H1 (cell line): ENCODE measurements around the gene CLDN4. TPM values are rescaled to one million over a fixed set of nuclear protein-coding genes. Genes with fewer than 3 reads are reported as not detected.

Experiments used
- CTCF ChIA-PET: fragments of 300-600 bp; sonication (Branson Sonifier 250); formaldehyde crosslinking; loops from one replicate; lab custom pipeline; 2021; ENCODE audit not compliant: partially characterized antibody; lab: Charles Lee
- POLR2A ChIA-PET: fragments of 300-600 bp; sonication (Branson Sonifier 250); formaldehyde crosslinking; loops from one replicate; lab custom pipeline; 2021; ENCODE audit warnings: inconsistent platforms; ENCODE audit not compliant: partially characterized antibody; lab: Charles Lee
- DNase-seq, 2 experiments: peaks; one replicate each; pipeline versions ENCODE4 v3.0.0 to v3.0.0-alpha.2; 2010 to 2022; ENCODE audit warnings: low spot score in 2 of 2, low read depth in 1 of 2, mixed read lengths in 1 of 2
- FAIRE-seq: peaks from 2 replicates; lab custom pipeline; 2011; peaks lifted over from hg19 to GRCh38; lab: Jason Lieb, UNC
- H2AFZ ChIP-seq: 2 replicates; pipeline ENCODE4 v1.8.1; 2012; ENCODE audit warnings: low read length, inconsistent platforms
- H2AK5ac ChIP-seq: 2 replicates; pipeline ENCODE4 v1.6.1; 2013; ENCODE audit warnings: low read depth, low read length
- H2BK120ac ChIP-seq: replicated peaks from 2 replicates; pipeline ENCODE3; 2013; ENCODE audit warnings: low read depth, low read length, inconsistent platforms
- H2BK12ac ChIP-seq: 2 replicates; pipeline ENCODE4 v1.6.1; 2013; ENCODE audit warnings: low read depth, low read length
- H2BK15ac ChIP-seq: 2 replicates; pipeline ENCODE4 v1.6.1; 2013; ENCODE audit warnings: low read length
- H2BK20ac ChIP-seq: 2 replicates; pipeline ENCODE4 v1.6.1; 2013; ENCODE audit warnings: low read length
- H2BK5ac ChIP-seq: 2 replicates; pipeline ENCODE4 v1.6.1; 2013; ENCODE audit warnings: low read depth, low read length
- H3K14ac ChIP-seq: 2 replicates; pipeline ENCODE4 v1.6.1; 2013; ENCODE audit warnings: inconsistent platforms; ENCODE audit not compliant: insufficient read length
- H3K18ac ChIP-seq: 2 replicates; pipeline ENCODE4 v1.6.1; 2013; ENCODE audit warnings: low read length; ENCODE audit errors: extremely low read depth
- H3K23ac ChIP-seq: 2 replicates; pipeline ENCODE4 v1.6.1; 2013; ENCODE audit warnings: inconsistent platforms; ENCODE audit not compliant: insufficient read length
- H3K23me2 ChIP-seq: 2 replicates; pipeline ENCODE4 v1.6.1; 2013; ENCODE audit warnings: low read depth, low read length
- H3K27ac ChIP-seq: 2 replicates; pipeline ENCODE4 v1.6.1; 2011; ENCODE audit warnings: low read depth, low read length, inconsistent platforms
- H3K27me3 ChIP-seq, 4 experiments: replicated peaks in 1 of 4; 1 replicate in 1 of 4; 2 replicates in 3 of 4; pipeline versions ENCODE4 v1.6.1 to v1.8.1; 2011 to 2013; ENCODE audit warnings: low read length in 3 of 4, mild to moderate bottlenecking in 3 of 4, inconsistent platforms in 2 of 4, mixed read lengths in 2 of 4, moderate library complexity in 1 of 4; ENCODE audit not compliant: control insufficient read depth in 3 of 4, insufficient read depth in 3 of 4; ENCODE audit errors: extremely low read depth in 1 of 4
- H3K36me3 ChIP-seq, 4 experiments: 2 replicates each; pipeline versions ENCODE4 v1.6.1 to v1.8.1; 2011 to 2013; ENCODE audit warnings: mild to moderate bottlenecking in 4 of 4, low read length in 3 of 4, moderate library complexity in 2 of 4, control low read depth in 1 of 4, inconsistent platforms in 1 of 4; ENCODE audit not compliant: insufficient read depth in 4 of 4, control insufficient read depth in 2 of 4
- H3K4ac ChIP-seq: replicated peaks from 2 replicates; pipeline ENCODE3; 2013; ENCODE audit warnings: low read length, low read depth, mixed read lengths, inconsistent platforms; ENCODE audit not compliant: insufficient read length
- H3K4me1 ChIP-seq, 4 experiments: replicated peaks in 1 of 4; 1 replicate in 1 of 4; 2 replicates in 3 of 4; pipeline versions ENCODE4 v1.6.1 to v1.8.1; 2011 to 2013; ENCODE audit warnings: low read length in 3 of 4, inconsistent platforms in 2 of 4, mixed read lengths in 1 of 4; ENCODE audit not compliant: insufficient read depth in 4 of 4, control insufficient read depth in 3 of 4
- H3K4me2 ChIP-seq, 2 experiments: 2 replicates each; pipeline versions ENCODE4 v1.6.1 to v1.8.1; 2011 to 2013; ENCODE audit warnings: low read depth in 2 of 2, low read length in 2 of 2, control low read depth in 1 of 2, inconsistent platforms in 1 of 2, mild to moderate bottlenecking in 1 of 2; ENCODE audit not compliant: insufficient read depth in 1 of 2
- H3K4me3 ChIP-seq, 4 experiments: fragments of 200-600, 300-600 bp in 1 of 4; sonication (generic), shearing (Covaris generic), sonication (Bioruptor Twin) in 1 of 4; 2 replicates each; pipeline versions ENCODE4 v1.5.1 to v1.8.1; 2011 to 2016; ENCODE audit warnings: low read length in 4 of 4, low read depth in 3 of 4, control low read depth in 2 of 4, inconsistent platforms in 2 of 4, mild to moderate bottlenecking in 2 of 4, mixed read lengths in 1 of 4, moderate library complexity in 1 of 4; ENCODE audit not compliant: insufficient read depth in 2 of 4; ENCODE audit errors: extremely low read depth in 1 of 4
- H3K56ac ChIP-seq: replicated peaks from 2 replicates; pipeline ENCODE3; 2013; ENCODE audit warnings: low read depth, mild to moderate bottlenecking, mixed read lengths, low read length, inconsistent platforms; ENCODE audit not compliant: insufficient read length
- H3K79me1 ChIP-seq: 2 replicates; pipeline ENCODE4 v1.6.1; 2013; ENCODE audit warnings: low read depth, low read length, control low read depth
- H3K79me2 ChIP-seq, 2 experiments: 2 replicates each; pipeline versions ENCODE4 v1.6.1 to v1.8.1; 2012 to 2013; ENCODE audit warnings: low read length in 2 of 2, mild to moderate bottlenecking in 2 of 2, inconsistent platforms in 1 of 2; ENCODE audit not compliant: insufficient read depth in 2 of 2, control insufficient read depth in 1 of 2
- H3K9ac ChIP-seq, 4 experiments: replicated peaks in 1 of 4; 1 replicate in 1 of 4; 2 replicates in 3 of 4; pipeline versions ENCODE4 v1.6.1 to v1.8.1; 2011 to 2013; ENCODE audit warnings: low read depth in 3 of 4, low read length in 3 of 4, control low read depth in 2 of 4, mild to moderate bottlenecking in 2 of 4, moderate library complexity in 2 of 4, inconsistent platforms in 1 of 4; ENCODE audit errors: extremely low read depth in 1 of 4
- H3K9me3 ChIP-seq, 2 experiments: 2 replicates each; pipeline versions ENCODE4 v1.6.1 to v1.8.1; 2012 to 2013; ENCODE audit warnings: mild to moderate bottlenecking in 2 of 2, moderate library complexity in 2 of 2, control low read depth in 1 of 2, inconsistent platforms in 1 of 2, low read depth in 1 of 2, low read length in 1 of 2, mixed read lengths in 1 of 2; ENCODE audit not compliant: insufficient read depth in 2 of 2
- H4K20me1 ChIP-seq, 2 experiments: replicated peaks in 1 of 2; 2 replicates each; pipeline versions ENCODE3 to v1.8.1; 2011 to 2013; ENCODE audit warnings: inconsistent platforms in 2 of 2, low read length in 2 of 2, mild to moderate bottlenecking in 1 of 2; ENCODE audit not compliant: insufficient read depth in 2 of 2, control insufficient read depth in 1 of 2
- H4K5ac ChIP-seq: 2 replicates; pipeline ENCODE4 v1.6.1; 2013; ENCODE audit warnings: low read length, low read depth, mixed read lengths, inconsistent platforms; ENCODE audit not compliant: insufficient read length
- H4K8ac ChIP-seq: 2 replicates; pipeline ENCODE4 v1.8.0; 2013; ENCODE audit warnings: mild to moderate bottlenecking, moderate library complexity, low read length, inconsistent platforms; ENCODE audit not compliant: insufficient read depth; ENCODE audit errors: extremely low read depth
- H4K91ac ChIP-seq: replicated peaks from 2 replicates; pipeline ENCODE3; 2013; ENCODE audit warnings: low read length, mixed read lengths, inconsistent platforms; ENCODE audit not compliant: insufficient read length
- ATF3 ChIP-seq: IDR thresholded peaks from 2 replicates; pipeline ENCODE4 v1.6.1; 2011; ENCODE audit warnings: low read depth, mild to moderate bottlenecking, low read length; ENCODE audit not compliant: insufficient read depth
- BCL11A ChIP-seq, 2 experiments: IDR thresholded peaks; one replicate each; pipeline ENCODE4 v1.6.1; 2011; ENCODE audit warnings: low read depth in 2 of 2, low read length in 2 of 2, mild to moderate bottlenecking in 2 of 2
- BRCA1 ChIP-seq: IDR thresholded peaks from 2 replicates; pipeline ENCODE4 v1.6.1; 2012; ENCODE audit warnings: low read depth, low read length, improper control_type of control experiment
- CTBP2 ChIP-seq: IDR thresholded peaks from 2 replicates; pipeline ENCODE4 v1.7.0; 2011; ENCODE audit warnings: borderline replicate concordance, mild to moderate bottlenecking, moderate library complexity, mixed read lengths, low read length; ENCODE audit not compliant: insufficient read depth, insufficient read length
- CTCF ChIP-seq, 3 experiments: IDR thresholded peaks; 1 replicate in 2 of 3; 2 replicates in 1 of 3; pipeline versions ENCODE4 v1.5.1 to v1.6.1; 2011; ENCODE audit warnings: low read length in 3 of 3, mild to moderate bottlenecking in 3 of 3, inconsistent platforms in 2 of 3, low read depth in 1 of 3, moderate library complexity in 1 of 3; ENCODE audit not compliant: insufficient read depth in 1 of 3; ENCODE audit errors: control extremely low read depth in 1 of 3
- GTF2F1 ChIP-seq: IDR thresholded peaks from 2 replicates; pipeline ENCODE4 v1.6.1; 2012; ENCODE audit warnings: low read depth, low read length, improper control_type of control experiment, borderline replicate concordance
- HDAC2 ChIP-seq, 2 experiments: fragments of 300-600 bp in 1 of 2; sonication (generic) in 1 of 2; IDR thresholded peaks; 2 replicates each; pipeline ENCODE4 v1.6.1; 2011 to 2012; ENCODE audit warnings: low read depth in 2 of 2, low read length in 2 of 2, mild to moderate bottlenecking in 2 of 2, moderate library complexity in 2 of 2, borderline replicate concordance in 1 of 2, inconsistent platforms in 1 of 2
- KDM1A ChIP-seq: fragments of 200-600, 300-600 bp; sonication (generic); IDR thresholded peaks from 2 replicates; pipeline ENCODE4 v1.7.1; 2016; ENCODE audit warnings: mild to moderate bottlenecking, low read length, borderline replicate concordance
- NRF1 ChIP-seq: IDR thresholded peaks from 2 replicates; pipeline ENCODE4 v1.6.1; 2011; ENCODE audit warnings: mild to moderate bottlenecking, low read depth, low read length, improper control_type of control experiment
- POLR2A ChIP-seq, 2 experiments: IDR thresholded peaks; 1 replicate in 1 of 2; 2 replicates in 1 of 2; pipeline ENCODE4 v1.6.1; 2011; ENCODE audit warnings: low read depth in 2 of 2, low read length in 2 of 2, mild to moderate bottlenecking in 2 of 2; ENCODE audit errors: control extremely low read depth in 1 of 2
- YY1 ChIP-seq: IDR thresholded peaks from 2 replicates; pipeline ENCODE4 v1.6.1; 2011; ENCODE audit warnings: low read depth, mild to moderate bottlenecking, low read length
- WGBS, 2 experiments: shearing (Covaris generic) in 1 of 2; methylation state at CpG; one replicate each; pipeline versions ENCODE4 v1.1.6 to v1.1.7; 2013 to 2015; ENCODE audit warnings: low lambda C conversion rate in 2 of 2, mixed read lengths in 2 of 2, inconsistent platforms in 1 of 2, low coverage in 1 of 2, missing lambda C conversion rate in 1 of 2; ENCODE audit not compliant: insufficient replicate concordance in 2 of 2, insufficient coverage in 1 of 2, insufficient read length in 1 of 2; ENCODE audit errors: extremely low coverage in 1 of 2, missing lambda C conversion rate in 1 of 2; 5-methylcytosine and 5-hydroxymethylcytosine counted together
- polyA plus RNA-seq, 7 experiments: library from polyadenylated mRNA; depleted of rRNA in 3 of 7; stranded (reverse) in 5 of 7; unstranded in 2 of 7; fragments of >200 nt in 5 of 7; fragments of 200-250 nt in 2 of 7; gene quantifications; 1 replicate in 5 of 7; 2 replicates in 1 of 7; 4 replicates in 1 of 7; pipeline versions ENCODE4 v1.2.1 to v1.2.3, GENCODE V29; 2011 to 2013; ENCODE audit warnings: missing spikeins in 2 of 7, mixed read lengths in 2 of 7
- total RNA-seq: library from RNA; stranded (reverse); fragmentation: NEBNext Ultra II Directional; extraction: Animal tissue kit (Norgen Biotek cat#: 25700); gene quantifications from 2 replicates; pipeline ENCODE4 v1.2.1, GENCODE V29; 2021

Gene CLDN4
- total and polyA plus RNA-seq, 2 of the 8 experiments (the other 6 are each of a cell fraction or from before 2014, with no cell fraction given), result 28.0 to 69.3 TPM

DNA sequence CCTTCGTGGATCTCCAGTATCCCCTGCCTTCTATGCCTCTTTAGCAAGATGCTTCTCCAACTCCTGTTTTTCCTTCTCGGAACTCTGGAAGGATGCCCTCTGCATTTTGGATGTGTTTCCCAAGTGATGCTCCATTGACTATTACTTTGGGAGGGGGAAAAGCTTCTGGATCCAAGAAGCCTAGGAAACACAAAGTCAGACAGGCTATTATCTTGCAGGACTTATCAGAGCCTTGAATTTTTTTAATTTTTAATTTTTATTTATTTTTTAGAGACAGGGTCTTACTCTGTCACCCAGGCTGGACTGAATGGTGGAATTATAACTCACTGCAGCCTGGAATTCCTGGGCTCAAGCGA is 51.2 kb downstream of the CLDN4 start:
- no peak overlapping the region for H2BK120ac ChIP-seq
- no peaks in the 10 kb centered on the region for H3K9me3 ChIP-seq
- H2BK20ac ChIP-seq, result no peak overlapping the region
- no peak overlapping the region for H4K91ac ChIP-seq
- ChIA-PET POLR2A (interaction anchor here (2.2 kb wide), 1 partner anchor 20 kb away, joined by 8 read pairs; no protein-coding TSS in a partner anchor), CTCF (interaction anchor here (0.7 to 4.1 kb wide), 11 partner anchors 9 to 275 kb away, joined by 3 to 14 read pairs (median 3); no protein-coding TSS in a partner anchor)
- H3K36me3 ChIP-seq, result no peaks in the 10 kb centered on the region
- H4K20me1 ChIP-seq, result no peaks in the 10 kb centered on the region
- H3K23me2 ChIP-seq, result no peaks in the 10 kb centered on the region
- WGBS, 2 experiments, result 90% methylated on average over 3 of the region's 3 CpGs; no CpG with 5 or more reads in 1 of the 2 experiments
- H3K4me3 ChIP-seq, result no peak overlapping the region
- no peak overlapping the region for H3K4me2 ChIP-seq
- no peak overlapping the region for H3K27ac ChIP-seq
- no peak overlapping the region for H2AK5ac ChIP-seq
- no peak overlapping the region for H3K18ac ChIP-seq
- FAIRE-seq, result no peak
- no peaks in the 10 kb centered on the region for H3K79me1 ChIP-seq
- no peak overlapping the region for H3K56ac ChIP-seq
- H3K27me3 ChIP-seq, result no peaks in the 10 kb centered on the region
- H3K23ac ChIP-seq, result no peak overlapping the region
- no peak overlapping the region for H2BK15ac ChIP-seq
- no peak overlapping the region for H2BK12ac ChIP-seq
- no peak overlapping the region for H2BK5ac ChIP-seq
- no peak for DNase-seq
- no peak overlapping the region for H3K9ac ChIP-seq
- H4K8ac ChIP-seq, result no peak overlapping the region
- no peak overlapping the region for H3K4ac ChIP-seq
- no peak overlapping the region for H2AFZ ChIP-seq
- H3K79me2 ChIP-seq, result no peaks in the 10 kb centered on the region
- H4K5ac ChIP-seq, result no peak overlapping the region
- no peaks in the 10 kb centered on the region; a peak in 3 of 7 replicates for H3K4me1 ChIP-seq
- no peak overlapping the region for H3K14ac ChIP-seq
- TF ChIP-seq ATF3, result no peak
- TF ChIP-seq NRF1, result no peak
- TF ChIP-seq CTBP2, result no peak
- no peak for TF ChIP-seq BCL11A (IDR thresholded peaks at IDR 0.05; ENCODE audit: low read depth in 2 of 2, low read length in 2 of 2)
- no peak for TF ChIP-seq HDAC2 (IDR thresholded peaks at IDR 0.05; ENCODE audit: borderline replicate concordance in 1 of 2, low read depth in 2 of 2, low read length in 2 of 2)
- TF ChIP-seq CTCF (IDR thresholded peaks at IDR 0.05; ENCODE audit: control extremely low read depth in 1 of 3, insufficient read depth in 1 of 3, low read depth in 1 of 3, low read length in 3 of 3), result no peak
- no peak for TF ChIP-seq BRCA1
- no peak for TF ChIP-seq YY1
- TF ChIP-seq GTF2F1, result no peak
- no peak for TF ChIP-seq POLR2A (IDR thresholded peaks at IDR 0.05; ENCODE audit: control extremely low read depth in 1 of 2, low read depth in 2 of 2, low read length in 2 of 2)
- TF ChIP-seq KDM1A, result no peak
